Activated gamma-delta T cell treated with anti-CD3 and anti-CD28 coated beads, Interleukin-2, amount 50 U/mL, for 16 hours (primary cell): Measurements from ENCODE around the gene TSPAN2.

Experiments used
- DNase-seq: peaks from one replicate; pipeline ENCODE4 v3.0.0-alpha.2; 2020; ENCODE audit warnings: low read depth

TSPAN2 gene

DNA sequence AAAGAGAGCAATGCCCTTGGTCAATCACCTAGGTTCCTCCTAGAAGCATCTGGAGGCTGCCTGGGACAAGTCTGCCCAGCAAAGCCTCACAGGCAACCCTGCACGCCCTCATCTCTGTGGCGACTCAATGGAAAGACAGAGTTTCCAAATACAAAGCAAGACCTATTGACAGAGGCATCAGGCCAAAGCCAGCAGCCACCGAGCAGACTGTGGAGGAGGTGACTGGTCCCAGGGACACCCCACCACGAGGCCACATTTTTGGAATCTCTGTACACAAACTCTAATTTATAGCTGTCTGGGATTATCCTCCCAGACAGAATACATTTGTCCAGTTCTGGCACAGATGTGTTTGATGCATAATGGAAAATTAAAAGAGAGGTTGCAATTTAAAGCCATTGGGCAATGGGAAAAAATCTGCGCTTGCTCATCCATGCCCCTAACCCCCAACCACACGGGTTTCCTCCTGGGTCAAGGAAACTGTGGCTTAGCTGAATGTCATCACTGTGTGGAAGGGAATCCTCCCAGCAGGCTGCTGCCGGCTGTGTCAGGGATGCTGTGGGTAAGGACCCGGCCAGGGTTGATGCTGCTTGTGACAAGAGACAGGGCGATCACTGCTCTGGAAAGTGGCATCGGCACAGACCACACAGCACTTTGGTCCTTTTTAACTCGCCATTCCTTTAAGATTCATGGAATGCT is 14.3 kb downstream of the TSPAN2 start:
- no peak for DNase-seq

DNA sequence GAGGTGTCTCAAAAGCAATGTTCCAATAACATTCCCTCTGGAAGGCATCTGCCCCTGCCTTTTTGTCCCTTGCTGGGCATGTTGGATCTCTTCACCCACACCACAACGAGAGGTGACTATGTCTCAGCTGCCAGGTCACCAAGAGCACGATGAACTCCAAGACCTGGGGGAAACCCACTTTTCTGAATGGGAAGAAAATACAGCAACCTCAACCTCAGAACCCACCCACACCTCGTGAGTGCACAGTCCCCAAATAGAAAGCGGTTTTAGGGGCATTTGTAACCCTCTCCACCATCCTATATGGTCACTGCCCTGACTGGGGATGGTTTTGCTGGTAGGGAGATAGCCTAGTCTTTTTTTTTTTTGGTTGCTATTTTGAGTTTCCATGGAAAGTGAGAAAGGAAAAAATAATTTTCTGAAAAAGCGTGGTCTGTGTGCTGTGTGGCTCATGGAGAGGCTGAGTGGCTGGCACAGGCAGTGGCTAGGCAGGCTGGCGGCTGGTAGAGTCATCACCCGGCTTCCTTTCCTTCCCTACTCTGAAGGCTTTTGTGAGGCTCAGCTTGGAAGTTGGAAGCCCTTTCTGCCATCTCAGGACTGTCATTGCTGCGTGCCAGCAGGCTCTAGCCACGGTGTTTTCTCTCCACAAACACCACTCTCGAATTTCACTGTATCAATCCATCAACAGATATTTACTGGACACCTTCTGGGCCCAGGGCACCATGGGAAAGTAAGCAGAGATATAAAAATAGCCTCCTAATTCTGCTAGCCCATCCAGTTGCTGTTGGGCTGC is 15.8 kb downstream of the TSPAN2 start:
- no peak for DNase-seq

DNA sequence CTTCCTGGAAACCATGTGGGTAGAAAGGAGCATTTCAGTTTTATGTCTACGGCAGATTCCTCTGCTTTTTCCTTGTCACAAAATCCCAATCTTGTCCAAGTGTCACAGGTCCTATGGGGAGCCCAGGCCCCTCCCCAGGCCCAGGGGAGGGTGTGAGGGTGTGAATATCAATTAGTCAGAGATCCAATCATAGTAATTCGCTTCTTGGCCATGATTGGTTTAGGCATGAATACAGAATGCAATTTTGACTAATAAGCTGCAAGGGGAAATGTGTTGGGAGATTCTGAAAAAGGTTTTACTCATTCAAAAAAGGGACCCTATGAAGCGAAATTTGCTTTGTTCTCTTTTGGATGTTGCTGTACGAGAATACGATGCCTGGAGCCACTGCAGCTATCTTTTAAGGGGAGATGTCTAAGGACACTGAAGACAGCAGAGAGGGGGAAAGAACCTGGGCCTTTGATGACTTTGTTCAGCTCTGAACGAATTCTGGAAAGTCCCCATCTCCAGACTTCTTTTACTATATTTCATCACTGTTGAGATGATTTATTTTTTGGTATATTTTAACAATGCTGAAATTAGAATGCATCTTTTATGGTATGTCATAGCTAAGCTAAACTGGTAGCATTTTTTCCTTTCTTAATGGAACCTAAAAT is 18.2 kb downstream of the TSPAN2 start:
- DNase-seq: no peak

DNA sequence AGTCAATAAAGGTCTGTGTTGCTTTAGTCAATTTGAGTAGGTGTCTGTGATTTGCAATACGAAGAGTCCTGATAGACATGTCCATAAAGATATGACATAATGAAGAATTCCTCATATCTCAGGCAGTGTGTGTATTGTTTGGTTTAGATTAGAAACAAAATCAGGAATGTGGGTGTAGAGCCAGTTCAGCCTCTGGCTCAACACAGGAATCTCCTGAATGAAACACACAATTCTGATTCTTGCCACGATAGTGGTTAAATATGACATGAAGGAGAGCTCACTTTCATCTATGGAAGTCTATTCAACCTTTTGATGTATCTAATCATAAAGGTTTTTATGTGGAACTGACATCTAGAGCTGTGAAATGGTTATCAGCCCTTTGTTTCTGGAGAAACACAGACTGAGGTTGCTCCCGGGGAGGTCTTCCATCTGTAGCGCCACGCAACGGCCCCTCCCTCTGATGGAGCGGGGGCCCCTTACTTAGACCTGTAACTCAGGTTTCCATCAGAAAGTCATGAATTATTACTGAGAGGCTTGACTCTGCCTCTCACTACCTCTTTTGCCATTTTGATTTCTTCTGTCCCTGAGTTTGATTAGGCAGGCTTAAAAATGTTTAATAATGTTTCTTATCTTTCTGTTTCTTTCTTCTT is 19.5 kb downstream of the TSPAN2 start:
- DNase-seq: no peak

DNA sequence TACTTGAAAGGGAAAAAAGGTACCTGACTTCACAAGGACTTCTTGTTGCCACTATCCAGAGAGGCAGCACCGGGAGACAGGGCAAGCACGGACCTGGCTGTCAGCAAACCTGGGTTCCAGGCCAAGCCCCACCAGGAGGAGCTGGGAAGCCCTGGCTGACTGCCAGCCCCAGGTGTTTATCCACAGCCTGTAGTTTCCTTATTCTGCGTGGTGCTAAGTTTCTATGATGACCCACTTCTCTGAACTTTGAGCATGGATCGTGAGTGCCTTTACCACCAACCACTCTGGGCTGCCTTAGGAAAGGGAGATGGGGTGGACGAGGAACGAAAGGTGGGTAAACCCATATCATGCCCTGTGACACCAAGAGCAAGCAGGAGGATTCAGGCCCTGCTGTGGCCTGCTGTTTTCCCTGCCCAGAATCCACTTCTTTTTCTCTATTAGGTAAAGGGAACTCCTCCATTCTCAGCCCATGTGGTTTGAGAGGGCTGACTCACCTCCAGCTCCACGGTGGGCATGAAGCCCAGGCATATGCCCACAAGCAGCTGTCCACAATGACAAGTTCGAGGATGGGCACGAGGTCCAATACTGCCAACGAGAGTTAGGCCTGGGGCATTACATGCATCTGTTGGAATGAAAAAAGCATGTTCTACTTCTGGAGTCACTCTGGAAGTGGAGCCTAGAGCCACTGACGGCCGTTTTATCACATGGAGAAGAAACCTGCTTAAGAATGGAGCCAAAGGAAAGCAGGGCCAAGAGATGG is 20.3 kb downstream of the TSPAN2 start:
- no peak for DNase-seq

DNA sequence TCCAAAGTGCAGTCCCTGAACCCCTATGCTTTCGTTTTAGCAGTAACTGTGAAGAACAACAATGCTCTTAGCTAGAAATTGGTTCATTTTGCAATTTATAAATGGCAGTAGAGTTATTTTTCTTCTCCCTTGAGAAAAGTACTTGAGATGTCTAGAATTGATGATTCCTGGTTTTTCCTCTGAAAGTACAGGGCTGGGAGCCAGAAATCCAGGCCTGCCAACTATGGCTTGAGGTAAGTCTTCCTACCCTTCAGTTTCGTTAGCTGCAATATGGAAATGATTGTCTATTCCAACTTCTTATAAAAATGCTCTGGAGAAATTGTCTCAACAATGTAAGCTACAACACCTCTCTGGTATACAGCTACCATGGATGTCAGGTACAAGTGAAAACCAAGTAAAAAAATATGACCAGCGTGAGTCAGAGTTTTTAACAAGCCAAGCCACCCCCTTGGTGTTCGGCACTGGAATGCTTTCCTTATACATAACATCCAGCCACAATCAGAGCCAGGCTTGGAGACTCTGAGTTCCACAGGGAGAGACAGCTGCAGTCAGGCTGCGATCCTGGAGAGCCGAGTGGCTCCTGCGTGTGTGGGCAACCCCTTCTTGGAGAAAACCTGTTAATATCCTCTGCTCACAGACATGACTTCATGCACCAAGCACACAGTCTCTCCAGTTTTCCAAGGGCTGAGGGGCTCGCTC is 22.0 kb downstream of the TSPAN2 start:
- no peak for DNase-seq

DNA sequence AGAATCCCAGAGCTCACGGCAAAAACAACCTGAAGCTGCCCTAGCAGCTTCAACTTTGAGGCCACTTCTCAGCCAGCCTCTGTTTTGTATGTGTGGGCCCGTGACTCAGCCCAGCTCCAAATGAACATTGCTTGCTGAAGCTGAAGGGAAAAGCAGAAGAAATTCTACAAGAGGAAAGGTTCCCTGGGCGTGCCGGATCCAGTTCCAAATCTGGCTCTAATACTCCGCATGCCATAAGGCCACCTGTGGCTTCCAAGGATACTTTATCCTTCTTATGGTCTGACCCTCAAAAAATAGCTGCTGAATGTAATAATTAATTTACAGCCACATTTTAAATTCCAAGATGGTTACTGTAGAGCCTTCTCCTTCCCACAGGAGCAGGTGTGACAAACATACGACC is 24.3 kb downstream of the TSPAN2 start:
- DNase-seq: no peak

DNA sequence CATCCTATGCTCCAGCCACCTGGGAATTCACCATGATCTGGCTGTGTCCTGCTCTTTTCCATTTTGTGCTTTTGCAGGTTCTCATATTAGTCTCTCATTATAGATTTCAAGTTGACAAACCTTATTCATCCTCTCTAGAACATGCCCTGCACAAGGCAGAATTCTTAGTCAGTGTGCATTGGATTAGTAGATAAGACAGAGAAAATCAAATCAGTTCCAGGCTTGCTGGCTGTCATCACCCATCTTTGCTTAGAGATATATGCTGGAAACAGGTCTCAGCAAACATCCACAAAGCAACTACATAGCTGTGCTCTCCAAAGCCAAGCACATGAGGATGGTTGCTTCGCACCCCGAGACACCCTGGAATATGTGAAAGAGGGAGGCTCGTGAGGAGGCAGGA is 24.8 kb downstream of the TSPAN2 start:
- no peak for DNase-seq

DNA sequence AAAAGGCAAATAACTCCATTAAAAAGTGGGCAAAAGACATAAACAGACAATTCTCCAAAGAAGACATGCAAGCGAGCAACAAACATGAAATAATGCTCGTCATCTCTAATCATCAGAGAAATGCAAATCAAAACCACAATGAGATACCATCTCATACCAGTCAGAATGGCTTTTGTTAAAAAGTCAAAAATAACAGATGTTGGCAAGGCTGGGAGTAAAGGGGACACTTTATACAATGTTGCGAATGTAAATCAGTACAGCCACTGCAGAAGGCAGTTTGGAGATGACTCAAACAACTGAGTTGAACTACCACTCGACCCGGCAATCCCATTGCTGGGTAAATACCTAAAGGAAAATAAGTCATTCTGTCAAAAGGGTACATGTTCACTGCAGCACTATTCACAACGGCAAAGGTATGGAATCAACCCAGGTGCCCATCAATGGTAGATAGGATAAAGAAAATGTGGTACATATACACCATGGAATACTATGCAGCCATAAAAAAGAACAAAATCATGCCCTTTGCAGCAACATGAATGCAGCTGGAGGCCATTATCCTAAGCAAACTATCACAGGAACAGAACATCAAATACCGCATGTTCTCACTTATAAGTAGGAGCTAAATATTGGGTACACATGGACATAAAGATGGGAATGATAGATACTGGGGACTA is 25.9 kb downstream of the TSPAN2 start:
- no peak for DNase-seq

DNA sequence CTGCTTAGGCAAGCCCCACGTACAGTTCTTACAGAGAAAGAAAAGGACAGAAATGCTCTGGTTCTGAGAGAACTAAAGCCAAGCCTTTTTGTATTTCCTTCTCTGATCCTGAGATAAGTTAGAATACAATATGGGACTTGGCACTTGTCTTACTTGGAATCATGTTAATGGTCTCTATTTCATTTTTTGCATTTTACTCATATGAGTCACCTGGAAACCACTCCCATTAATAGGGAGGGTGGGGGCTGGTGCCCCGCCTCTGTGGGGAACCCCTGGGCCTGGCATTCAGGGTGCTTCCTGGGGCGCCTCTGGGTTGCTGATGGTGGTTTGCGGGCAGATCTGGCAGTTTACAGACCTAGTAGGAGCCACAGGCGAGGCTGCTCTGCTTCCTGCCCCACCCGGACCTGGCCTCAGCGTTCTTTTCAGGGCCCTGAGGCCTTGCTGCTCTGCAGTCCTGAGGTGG is 26.7 kb downstream of the TSPAN2 start:
- peak; percentile 87 for DNase-seq

DNA sequence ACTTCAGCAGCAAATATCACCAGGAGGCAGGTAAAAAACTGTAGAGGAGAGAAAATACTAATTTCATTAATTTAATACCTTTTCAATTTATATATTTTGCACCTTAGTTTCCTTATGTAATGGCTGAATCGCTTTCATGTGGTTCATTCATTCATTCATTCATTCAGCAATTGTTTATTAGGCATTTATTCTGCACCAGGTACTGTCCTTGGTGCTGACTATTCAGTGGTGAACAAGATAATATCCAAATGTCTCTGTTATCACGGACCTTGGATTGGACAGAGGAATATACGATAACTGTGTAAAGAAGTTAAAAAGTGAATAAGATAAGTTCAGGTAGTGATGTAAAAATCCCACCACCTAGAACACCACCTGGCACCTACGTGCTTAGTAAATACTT is 28.8 kb downstream of the TSPAN2 start:
- no peak for DNase-seq

DNA sequence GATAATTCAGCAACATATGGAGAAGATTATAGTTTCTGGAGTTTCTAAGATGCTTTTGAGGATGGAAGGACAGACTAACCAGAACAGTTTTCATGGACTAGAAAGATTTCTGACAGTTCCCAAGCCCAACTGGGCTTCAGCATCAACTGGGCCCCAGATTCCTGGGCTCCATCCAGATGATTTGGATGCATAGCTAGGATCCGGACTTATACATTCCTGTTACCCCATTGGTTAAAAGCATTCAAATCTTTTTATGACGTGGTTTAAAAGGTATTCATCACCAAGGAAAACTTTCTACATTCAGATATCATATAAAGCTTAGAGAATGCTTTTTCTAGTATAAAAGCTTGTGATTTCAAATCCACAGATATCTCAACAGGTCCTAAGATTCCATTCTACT is 30.0 kb downstream of the TSPAN2 start:
- DNase-seq: no peak

DNA sequence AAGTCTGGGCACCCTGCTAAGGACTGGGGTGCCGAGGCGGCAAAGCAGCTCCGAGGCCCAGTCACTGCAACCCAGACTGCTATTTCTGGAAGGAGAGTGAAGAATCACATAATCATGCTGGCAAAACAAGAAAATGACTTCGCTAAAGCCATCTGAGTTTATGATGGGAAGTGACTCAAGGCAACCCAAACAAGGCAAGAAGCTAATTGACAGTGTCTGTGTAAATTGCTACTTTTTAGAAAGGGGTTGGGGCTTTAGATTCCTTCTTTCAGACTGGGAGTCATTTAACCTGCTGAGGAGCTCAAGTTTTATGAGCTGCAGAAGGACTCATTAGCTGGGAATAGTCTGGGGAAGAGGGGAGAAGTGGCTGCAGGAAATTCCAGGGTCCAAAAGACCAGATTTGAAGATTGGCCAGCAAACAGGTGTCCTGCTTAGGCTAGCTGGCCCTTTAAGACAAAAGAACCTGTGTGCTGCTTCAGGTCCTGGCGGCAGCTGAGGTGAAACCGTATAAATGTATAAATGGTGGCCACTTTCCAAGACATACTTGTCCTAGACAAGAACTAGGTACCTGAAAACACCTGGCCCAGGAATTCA is 31.5 kb downstream of the TSPAN2 start:
- no peak for DNase-seq

DNA sequence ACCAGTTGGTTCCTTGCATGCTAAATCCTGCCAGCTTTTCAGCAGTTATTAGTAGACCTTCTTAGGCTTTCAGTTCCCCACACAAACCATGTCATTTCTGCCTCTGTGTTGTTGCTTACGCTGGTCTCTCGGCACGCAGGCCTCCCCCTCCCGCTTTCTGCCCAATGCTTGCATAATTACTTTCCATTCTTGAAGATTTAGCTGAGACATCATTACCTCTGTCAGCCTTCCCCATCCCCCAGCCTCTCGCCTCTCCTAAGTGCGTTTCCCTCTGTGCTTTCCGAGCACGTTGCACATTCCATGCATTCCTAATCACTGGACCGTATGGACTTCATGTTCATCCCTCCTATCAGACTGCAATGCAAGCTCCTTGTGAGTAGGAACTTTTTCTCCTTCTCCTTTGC is 32.9 kb downstream of the TSPAN2 start:
- DNase-seq: no peak

DNA sequence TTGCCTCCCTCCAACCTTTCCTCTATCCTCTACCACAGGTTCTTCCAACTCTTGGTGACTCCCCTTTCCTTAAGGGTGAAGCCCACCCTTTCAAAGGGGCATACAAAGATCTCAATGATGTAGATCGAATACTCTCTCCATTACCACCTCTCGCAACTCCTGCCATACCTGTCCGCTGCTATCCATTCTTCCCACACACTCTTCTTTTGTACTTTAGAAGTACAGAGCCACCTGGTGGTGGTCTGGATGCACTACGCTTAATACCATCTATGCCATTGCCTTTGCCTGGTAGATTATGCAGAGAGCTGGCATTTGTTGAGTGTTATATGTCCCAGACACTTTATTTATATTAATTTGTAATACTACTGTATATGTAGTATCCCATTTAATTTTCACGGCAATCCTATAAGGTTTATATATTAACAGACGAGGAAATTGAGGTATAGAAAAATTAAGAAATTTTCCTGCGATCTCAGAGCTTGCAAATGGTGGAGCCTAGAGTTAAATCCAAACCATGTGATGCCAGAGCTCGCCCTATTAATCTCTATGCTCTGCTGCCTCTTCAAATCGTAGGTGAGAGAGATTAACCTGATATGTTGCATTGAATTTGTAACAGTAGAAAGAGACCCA is 36.7 kb downstream of the TSPAN2 start:
- peak; percentile 26 for DNase-seq

DNA sequence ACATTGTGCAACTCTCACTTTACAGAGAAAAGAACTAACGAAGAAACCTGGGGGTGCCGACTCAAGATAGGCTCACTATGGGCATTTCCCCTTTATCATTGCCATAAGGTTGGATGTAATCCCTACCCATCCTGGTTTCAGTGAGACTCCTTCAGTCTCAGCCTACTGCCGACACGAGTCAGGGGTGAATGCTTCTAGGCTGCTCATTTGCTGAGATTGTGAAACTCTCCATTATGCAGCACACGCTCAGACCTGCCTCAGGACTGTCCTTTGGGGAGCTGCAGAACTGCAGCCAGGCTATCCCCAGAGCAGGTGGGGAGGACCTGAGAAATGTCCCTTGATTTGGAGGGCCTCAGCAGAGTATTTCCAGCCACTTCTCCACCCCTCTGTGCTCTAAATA is 37.5 kb downstream of the TSPAN2 start:
- DNase-seq: no peak

DNA sequence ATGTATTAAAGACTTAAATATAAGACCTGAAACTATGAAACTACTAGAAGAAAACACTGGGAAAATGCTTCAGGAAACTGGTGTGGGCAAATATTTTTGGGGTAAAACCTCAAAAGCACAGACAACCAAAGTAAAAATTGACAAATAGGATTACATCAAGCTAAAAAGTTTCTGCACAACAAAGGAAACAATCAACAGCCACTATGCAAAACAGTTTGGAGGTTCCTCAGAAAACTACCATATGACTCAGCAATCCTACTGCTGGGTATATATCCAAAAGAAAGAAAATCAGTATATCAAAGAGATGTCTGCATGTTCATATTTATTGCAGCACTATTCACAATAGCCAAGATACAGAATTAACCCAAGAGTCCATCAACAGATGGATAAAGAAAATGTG is 42.6 kb downstream of the TSPAN2 start:
- no peak for DNase-seq

DNA sequence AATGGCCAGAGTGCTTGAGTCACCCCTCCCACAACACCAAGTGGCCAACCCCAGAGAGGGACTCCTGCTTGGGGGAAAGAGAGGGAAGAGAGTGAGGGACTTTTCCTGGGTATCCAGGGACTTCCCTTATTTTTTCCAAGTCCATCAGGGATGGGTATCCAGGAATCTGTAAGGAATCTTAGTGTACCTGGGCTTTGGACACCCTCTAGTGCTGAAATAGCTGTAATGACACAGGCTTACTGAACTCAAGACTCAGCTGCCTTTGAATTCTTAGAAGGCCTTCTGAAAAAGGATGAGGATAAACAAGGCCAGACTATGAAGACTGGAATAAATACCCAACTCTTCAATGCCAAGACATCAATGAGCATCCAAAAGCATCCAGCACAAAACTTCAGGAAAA is 47.6 kb downstream of the TSPAN2 start:
- no peak for DNase-seq

DNA sequence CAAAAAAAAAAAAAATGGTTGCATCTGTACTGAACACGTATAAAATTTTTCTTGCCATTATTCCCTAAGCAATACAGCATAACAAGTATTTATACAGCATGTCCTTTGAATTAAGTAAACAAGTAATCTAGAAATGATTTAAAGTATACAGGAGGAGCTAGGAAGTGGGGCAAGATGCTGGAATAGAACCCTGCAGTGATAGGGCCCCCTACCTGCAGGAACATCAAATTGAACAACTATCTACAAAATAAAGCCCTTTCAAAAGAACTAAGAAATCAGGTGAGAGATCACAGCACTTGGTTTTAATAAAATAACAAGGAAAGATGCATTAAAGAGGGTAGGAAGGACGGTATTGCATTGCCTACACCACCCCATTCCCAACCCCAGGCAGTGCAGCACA is 48.8 kb downstream of the TSPAN2 start:
- DNase-seq: no peak
